HepG2 (cell line): ENCODE results near the gene CEP131. TPM values are rescaled to one million over a fixed set of nuclear protein-coding genes. Genes with fewer than 3 reads are reported as not detected.

ENCODE experiments used
- ATAC-seq: fragments of 200-7000 bp; cut with Tn5 transposase; 3 replicates; pipeline ENCODE4 v1.9.1; 2020; ENCODE audit warnings: mild to moderate bottlenecking, moderate library complexity
- BruUV-seq: library from RNA; stranded (reverse); fragments of 400-500 nt; replicated peaks from 2 replicates; lab custom pipeline; 2021; lab: Mats Ljungman, UMichigan
- CTCF ChIA-PET: fragments of 300-600 bp; formaldehyde crosslinking; extraction: SDS; loops from one replicate; lab custom pipeline; 2021; ENCODE audit warnings: low total read pairs, inconsistent platforms, low intra/inter-chr PET ratio; lab: Yijun Ruan, JAX
- POLR2A ChIA-PET: fragments of 350-600 bp; sonication (Branson Sonifier 250); formaldehyde crosslinking; loops from one replicate; lab custom pipeline; 2020; ENCODE audit warnings: antibody characterized with exemption, inconsistent platforms; lab: Yijun Ruan, JAX
- DNase-seq: peaks from one replicate; pipeline ENCODE4 v3.0.0-alpha.2; 2015; ENCODE audit warnings: low spot score
- FAIRE-seq: peaks from 3 replicates; lab custom pipeline; 2011; peaks lifted over from hg19 to GRCh38; lab: Jason Lieb, UNC
- H2AFZ ChIP-seq: one replicate; pipeline ENCODE4 v1.6.1; 2011; ENCODE audit warnings: low read length, inconsistent platforms
- H3K27ac ChIP-seq: fragments of 300-600 bp; 3 replicates; pipeline ENCODE4 v1.8.0; 2011; ENCODE audit warnings: mixed run types, mild to moderate bottlenecking, mixed read lengths, low read length, inconsistent platforms; ENCODE audit not compliant: insufficient read depth; ENCODE audit errors: extremely low read length
- H3K27me3 ChIP-seq, 2 experiments: fragments of 200-600 bp in 1 of 2; 2 replicates in 1 of 2; 3 replicates in 1 of 2; pipeline versions ENCODE4 v1.6.0 to v1.8.0; 2011; ENCODE audit warnings: low read length in 2 of 2, mild to moderate bottlenecking in 2 of 2, moderate library complexity in 2 of 2, inconsistent platforms in 1 of 2; ENCODE audit not compliant: insufficient read depth in 2 of 2, control insufficient read depth in 1 of 2
- H3K36me3 ChIP-seq, 2 experiments: fragments of 200-600 bp in 1 of 2; replicated peaks in 1 of 2; 2 replicates in 1 of 2; 3 replicates in 1 of 2; pipeline versions ENCODE4 v1.5.1 to v1.8.0; 2011; ENCODE audit warnings: low read length in 2 of 2, inconsistent platforms in 1 of 2; ENCODE audit not compliant: insufficient read depth in 2 of 2, control insufficient read depth in 1 of 2
- H3K4me1 ChIP-seq: 2 replicates; pipeline ENCODE4 v1.5.1; 2012; ENCODE audit warnings: low read length, inconsistent platforms; ENCODE audit not compliant: insufficient read depth
- H3K4me2 ChIP-seq: 2 replicates; pipeline ENCODE4 v1.6.0; 2011; ENCODE audit warnings: low read depth, low read length, inconsistent platforms
- H3K4me3 ChIP-seq, 3 experiments: fragments of 200-600 bp in 1 of 3; sonication (generic), shearing (Covaris generic) in 1 of 3; replicated peaks in 1 of 3; 2 replicates each; pipeline ENCODE4 v1.5.1; 2011 to 2016; ENCODE audit warnings: low read length in 3 of 3, inconsistent platforms in 2 of 3, low read depth in 2 of 3, mild to moderate bottlenecking in 2 of 3, control low read depth in 1 of 3, mixed read lengths in 1 of 3; ENCODE audit not compliant: insufficient read depth in 1 of 3
- H3K79me2 ChIP-seq: one replicate; pipeline ENCODE4 v1.6.1; 2011; ENCODE audit warnings: low read length, inconsistent platforms; ENCODE audit not compliant: insufficient read depth
- H3K9ac ChIP-seq: 2 replicates; pipeline ENCODE4 v1.6.0; 2011; ENCODE audit warnings: mild to moderate bottlenecking, low read depth, low read length, inconsistent platforms; ENCODE audit not compliant: insufficient read depth
- H3K9me3 ChIP-seq: 2 replicates; pipeline ENCODE4 v1.5.1; 2012; ENCODE audit warnings: mild to moderate bottlenecking, low read length
- H4K20me1 ChIP-seq: 2 replicates; pipeline ENCODE4 v1.6.0; 2011; ENCODE audit warnings: inconsistent platforms, mild to moderate bottlenecking, low read length, moderate library complexity; ENCODE audit not compliant: insufficient read depth
- DNMT1 ChIP-seq: sonication (generic); formaldehyde crosslinking; IDR thresholded peaks from 2 replicates; pipeline ENCODE4 v1.5.1; 2020; ENCODE audit warnings: mild to moderate bottlenecking, missing genetic modification reagents
- HNRNPUL1 ChIP-seq: fragments of 200-400 bp; formaldehyde crosslinking; IDR thresholded peaks from 2 replicates; pipeline ENCODE4 v1.6.1; 2017; ENCODE audit warnings: low read depth, mild to moderate bottlenecking, low read length, moderate library complexity
- MIXL1 ChIP-seq: IDR thresholded peaks from 2 replicates; pipeline ENCODE4 v1.6.1; 2016
- PITX1 ChIP-seq: sonication (generic); formaldehyde crosslinking; IDR thresholded peaks from 2 replicates; pipeline ENCODE4 v1.5.1; 2020; ENCODE audit warnings: mild to moderate bottlenecking, missing genetic modification reagents
- RFX3 ChIP-seq: IDR thresholded peaks from 2 replicates; pipeline ENCODE4 v1.6.1; 2016; ENCODE audit warnings: missing biosample characterization, missing genetic modification reagents
- ZNF367 ChIP-seq: sonication (generic); formaldehyde crosslinking; IDR thresholded peaks from 2 replicates; pipeline ENCODE4 v1.4.0; 2020; ENCODE audit warnings: missing genetic modification reagents, borderline replicate concordance
- ZNF441 ChIP-seq: sonication (generic); formaldehyde crosslinking; IDR thresholded peaks from 2 replicates; pipeline ENCODE4 v1.7.0; 2021; ENCODE audit warnings: missing genetic modification reagents, borderline replicate concordance
- ZNF451 ChIP-seq: sonication (generic); formaldehyde crosslinking; IDR thresholded peaks from 2 replicates; pipeline ENCODE4 v1.5.0; 2020; ENCODE audit warnings: mild to moderate bottlenecking, missing genetic modification reagents
- ZNF530 ChIP-seq: sonication (generic); formaldehyde crosslinking; IDR thresholded peaks from 2 replicates; pipeline ENCODE4 v1.5.0; 2020; ENCODE audit warnings: low read depth, mild to moderate bottlenecking, missing genetic modification reagents
- ZNF839 ChIP-seq: sonication (generic); formaldehyde crosslinking; IDR thresholded peaks from 2 replicates; pipeline ENCODE4 v1.4.0; 2020; ENCODE audit warnings: missing genetic modification reagents, mild to moderate bottlenecking, borderline replicate concordance
- WGBS: methylation state at CpG from one replicate; pipeline ENCODE4 v1.1.6; 2017; ENCODE audit warnings: low lambda C conversion rate; 5-methylcytosine and 5-hydroxymethylcytosine counted together
- in situ Hi-C: cut with HindIII; loops from 2 replicates; pipeline ENCODE4 v1.10.0; 2017; ENCODE audit warnings: low pct_unique_long_range_greater_than_20kb; ENCODE audit not compliant: extremely low pct_ligation_motif_present
- intact Hi-C: fragments of 100-400 bp; cut with micrococcal nuclease; formaldehyde crosslinking; loops from one replicate; pipeline ENCODE4 v1.10.0; 2022; ENCODE audit not compliant: unreplicated experiment
- polyA plus RNA-seq, 8 experiments: library from polyadenylated mRNA; depleted of rRNA in 3 of 8; stranded (reverse) in 7 of 8; unstranded in 1 of 8; fragments of >200 nt; fragmentation: Illumina TruSeq in 4 of 8; extraction: Trizol in 4 of 8; gene quantifications; 2 replicates each; pipeline versions ENCODE4 v1.2.1 to v1.2.3, GENCODE V29; 2011 to 2016; ENCODE audit warnings: low read depth in 4 of 8, missing spikeins in 1 of 8, mixed read lengths in 1 of 8; ENCODE audit not compliant: insufficient read depth in 1 of 8
- total RNA-seq, 5 experiments: library from RNA; depleted of rRNA; stranded (reverse); fragments of >200 nt; fragmentation: Illumina TruSeq; extraction: Trizol; gene quantifications; 2 replicates each; pipeline ENCODE4 v1.2.3, GENCODE V29; 2016; ENCODE audit warnings: low read depth in 1 of 5
- TF ChIP-seq, protein P1 (sequence below), 2 experiments: fragments of 450-650 bp in 1 of 2; sonication (generic) in 1 of 2; formaldehyde crosslinking in 1 of 2; IDR thresholded peaks; 2 replicates each; pipeline versions ENCODE4 v1.6.1 to v1.8.0; 2016 to 2022; ENCODE audit warnings: antibody characterized with exemption in 1 of 2, mild to moderate bottlenecking in 1 of 2, missing genetic modification reagents in 1 of 2

The CEP131 gene
- total and polyA plus RNA-seq, 2 of the 13 experiments (the other 11 are each of a cell fraction or from before 2014, with no cell fraction given), result 5.0 to 16.8 TPM

DNA sequence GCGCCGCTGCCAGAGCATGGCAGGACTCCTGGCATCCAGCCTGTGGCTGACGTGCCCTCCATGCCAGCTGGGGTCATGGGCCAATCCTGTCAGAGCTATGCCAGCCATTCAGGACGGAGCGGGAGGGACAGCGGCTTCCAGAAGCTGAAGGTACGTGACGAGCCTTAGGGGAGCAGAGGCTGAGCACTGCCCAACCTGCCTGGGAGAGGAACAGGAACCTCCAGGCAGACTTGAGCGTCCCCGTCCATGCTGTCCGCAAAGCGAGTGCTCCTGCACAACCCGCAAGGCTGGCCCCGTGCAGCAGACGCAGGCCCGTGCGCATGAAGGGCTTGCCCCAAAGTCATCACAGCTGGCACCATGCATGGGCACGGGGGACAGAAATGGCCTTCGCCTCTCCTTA lies 37.9 kb upstream of the CEP131 start:
- FAIRE-seq (no peak), DNase-seq (no peak), ATAC-seq (no peak)
- TF ChIP-seq ZNF367 (CRISPR knock-in tag), result no peak
- TF ChIP-seq RFX3, result no peak
- TF ChIP-seq MIXL1 (CRISPR knock-in tag), result no peak
- TF ChIP-seq, protein P1, sequence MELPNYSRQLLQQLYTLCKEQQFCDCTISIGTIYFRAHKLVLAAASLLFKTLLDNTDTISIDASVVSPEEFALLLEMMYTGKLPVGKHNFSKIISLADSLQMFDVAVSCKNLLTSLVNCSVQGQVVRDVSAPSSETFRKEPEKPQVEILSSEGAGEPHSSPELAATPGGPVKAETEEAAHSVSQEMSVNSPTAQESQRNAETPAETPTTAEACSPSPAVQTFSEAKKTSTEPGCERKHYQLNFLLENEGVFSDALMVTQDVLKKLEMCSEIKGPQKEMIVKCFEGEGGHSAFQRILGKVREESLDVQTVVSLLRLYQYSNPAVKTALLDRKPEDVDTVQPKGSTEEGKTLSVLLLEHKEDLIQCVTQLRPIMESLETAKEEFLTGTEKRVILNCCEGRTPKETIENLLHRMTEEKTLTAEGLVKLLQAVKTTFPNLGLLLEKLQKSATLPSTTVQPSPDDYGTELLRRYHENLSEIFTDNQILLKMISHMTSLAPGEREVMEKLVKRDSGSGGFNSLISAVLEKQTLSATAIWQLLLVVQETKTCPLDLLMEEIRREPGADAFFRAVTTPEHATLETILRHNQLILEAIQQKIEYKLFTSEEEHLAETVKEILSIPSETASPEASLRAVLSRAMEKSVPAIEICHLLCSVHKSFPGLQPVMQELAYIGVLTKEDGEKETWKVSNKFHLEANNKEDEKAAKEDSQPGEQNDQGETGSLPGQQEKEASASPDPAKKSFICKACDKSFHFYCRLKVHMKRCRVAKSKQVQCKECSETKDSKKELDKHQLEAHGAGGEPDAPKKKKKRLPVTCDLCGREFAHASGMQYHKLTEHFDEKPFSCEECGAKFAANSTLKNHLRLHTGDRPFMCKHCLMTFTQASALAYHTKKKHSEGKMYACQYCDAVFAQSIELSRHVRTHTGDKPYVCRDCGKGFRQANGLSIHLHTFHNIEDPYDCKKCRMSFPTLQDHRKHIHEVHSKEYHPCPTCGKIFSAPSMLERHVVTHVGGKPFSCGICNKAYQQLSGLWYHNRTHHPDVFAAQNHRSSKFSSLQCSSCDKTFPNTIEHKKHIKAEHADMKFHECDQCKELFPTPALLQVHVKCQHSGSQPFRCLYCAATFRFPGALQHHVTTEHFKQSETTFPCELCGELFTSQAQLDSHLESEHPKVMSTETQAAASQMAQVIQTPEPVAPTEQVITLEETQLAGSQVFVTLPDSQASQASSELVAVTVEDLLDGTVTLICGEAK (IDR thresholded peaks at IDR 0.05), result no peak
- TF ChIP-seq, protein P1 (CRISPR knock-in tag; IDR thresholded peaks at IDR 0.05), result no peak
- no peak for TF ChIP-seq PITX1 (CRISPR knock-in tag)
- TF ChIP-seq ZNF441 (CRISPR knock-in tag), result no peak
- no peak for TF ChIP-seq HNRNPUL1
- no peak for TF ChIP-seq ZNF839 (CRISPR knock-in tag)
- TF ChIP-seq ZNF530 (CRISPR knock-in tag), result no peak
- TF ChIP-seq ZNF451 (CRISPR knock-in tag), result no peak
- no peak for TF ChIP-seq DNMT1
- H3K27ac ChIP-seq, result no peak overlapping the region
- no peak overlapping the region for H3K4me2 ChIP-seq
- BruUV-seq, result no TSS peak
- 95% methylated on average over 11 of the region's 19 CpGs for WGBS
- no peaks in the 10 kb centered on the region for H3K4me1 ChIP-seq
- H3K9ac ChIP-seq, result no peak overlapping the region
- no peak overlapping the region for H2AFZ ChIP-seq
- no peaks in the 10 kb centered on the region for H3K79me2 ChIP-seq
- H4K20me1 ChIP-seq, result no peaks in the 10 kb centered on the region
- peaks cover 35 to 67% of the 10 kb centered on the region in 2 experiments for H3K36me3 ChIP-seq
- POLR2A ChIA-PET, result no interaction called here
- no peaks in the 10 kb centered on the region for H3K9me3 ChIP-seq
- intact Hi-C loops, result no loop called here
- in situ Hi-C loops, result no loop called here
- H3K4me3 ChIP-seq, result no peak overlapping the region
- CTCF ChIA-PET, result no interaction called here
- H3K27me3 ChIP-seq, result no peaks in the 10 kb centered on the region
